ENCODE measurements around the gene GADD45B. TPM values are rescaled to one million over a fixed set of nuclear protein-coding genes. Genes with fewer than 3 reads are reported as not detected.

Gene GADD45B
- 110 TPM for total RNA-seq

GRCh38 chr19:2475702-2476450 lies at the start of gene GADD45B:
TSS of gene GADD45B (plus strand) at chr19:2476127. CDS start at chr19:2476359, 232 bp downstream.
- peak; percentile 98 to 99 (median 98) for DNase-seq (ENCODE audit: low read depth in 2 of 3, low spot score in 2 of 3)

GRCh38 chr19:2426611-2427428 lies 49.1 kb upstream of the GADD45B start:
- DNase-seq (ENCODE audit: low read depth in 2 of 3, low spot score in 2 of 3), result peak; percentile 14 to 28 (median 24)

GRCh38 chr19:2427429-2428320 lies 48.3 kb upstream of the GADD45B start, which contains the start of gene TIMM13:
TSS of gene TIMM13 (minus strand) at chr19:2427586. CDS start at chr19:2427533, 53 bp downstream.
- peak; percentile 97 to 99 (median 98) for DNase-seq (ENCODE audit: low read depth in 2 of 3, low spot score in 2 of 3)

GRCh38 chr19:2428321-2428690 lies 47.6 kb upstream of the GADD45B start:
- DNase-seq (ENCODE audit: low read depth in 2 of 3, low spot score in 2 of 3), result no peak

GRCh38 chr19:2428756-2429711 lies 46.9 kb upstream of the GADD45B start:
- DNase-seq (ENCODE audit: low read depth in 2 of 3, low spot score in 2 of 3), result no peak

- no peak for DNase-seq (ENCODE audit: low read depth in 2 of 3, low spot score in 2 of 3)
Measured at GRCh38 chr19:2429917-2430535, 45.9 kb upstream of the GADD45B start.

GRCh38 chr19:2431318-2432055 lies 44.4 kb upstream of the GADD45B start:
- no peak for DNase-seq (ENCODE audit: low read depth in 2 of 3, low spot score in 2 of 3)

- no peak for DNase-seq (ENCODE audit: low read depth in 2 of 3, low spot score in 2 of 3)
Measured at GRCh38 chr19:2432131-2432848, 43.6 kb upstream of the GADD45B start.

- no peak for DNase-seq (ENCODE audit: low read depth in 2 of 3, low spot score in 2 of 3)
Measured at GRCh38 chr19:2433854-2434253, 42.1 kb upstream of the GADD45B start.

GRCh38 chr19:2434267-2434666 lies 41.7 kb upstream of the GADD45B start:
- no peak for DNase-seq (ENCODE audit: low read depth in 2 of 3, low spot score in 2 of 3)

- no peak for DNase-seq (ENCODE audit: low read depth in 2 of 3, low spot score in 2 of 3)
Measured at GRCh38 chr19:2434721-2435265, 41.1 kb upstream of the GADD45B start.

GRCh38 chr19:2436384-2436783 lies 39.5 kb upstream of the GADD45B start:
- no peak for DNase-seq (ENCODE audit: low read depth in 2 of 3, low spot score in 2 of 3)

GRCh38 chr19:2436926-2437325 lies 39.0 kb upstream of the GADD45B start:
- no peak for DNase-seq (ENCODE audit: low read depth in 2 of 3, low spot score in 2 of 3)

GRCh38 chr19:2438178-2438577 lies 37.7 kb upstream of the GADD45B start:
- no peak for DNase-seq (ENCODE audit: low read depth in 2 of 3, low spot score in 2 of 3)

- no peak for DNase-seq (ENCODE audit: low read depth in 2 of 3, low spot score in 2 of 3)
Measured at GRCh38 chr19:2440515-2440914, 35.4 kb upstream of the GADD45B start.

- DNase-seq (ENCODE audit: low read depth in 2 of 3, low spot score in 2 of 3), result no peak
Measured at GRCh38 chr19:2441096-2441752, 34.7 kb upstream of the GADD45B start.
